Brain pericyte (primary cell): ENCODE measurements around the gene RANBP1.

Source experiments
- DNase-seq: peaks from one replicate; pipeline ENCODE4 v3.0.0-alpha.2; 2012; ENCODE audit warnings: low read depth, low spot score

RANBP1 gene

DNA sequence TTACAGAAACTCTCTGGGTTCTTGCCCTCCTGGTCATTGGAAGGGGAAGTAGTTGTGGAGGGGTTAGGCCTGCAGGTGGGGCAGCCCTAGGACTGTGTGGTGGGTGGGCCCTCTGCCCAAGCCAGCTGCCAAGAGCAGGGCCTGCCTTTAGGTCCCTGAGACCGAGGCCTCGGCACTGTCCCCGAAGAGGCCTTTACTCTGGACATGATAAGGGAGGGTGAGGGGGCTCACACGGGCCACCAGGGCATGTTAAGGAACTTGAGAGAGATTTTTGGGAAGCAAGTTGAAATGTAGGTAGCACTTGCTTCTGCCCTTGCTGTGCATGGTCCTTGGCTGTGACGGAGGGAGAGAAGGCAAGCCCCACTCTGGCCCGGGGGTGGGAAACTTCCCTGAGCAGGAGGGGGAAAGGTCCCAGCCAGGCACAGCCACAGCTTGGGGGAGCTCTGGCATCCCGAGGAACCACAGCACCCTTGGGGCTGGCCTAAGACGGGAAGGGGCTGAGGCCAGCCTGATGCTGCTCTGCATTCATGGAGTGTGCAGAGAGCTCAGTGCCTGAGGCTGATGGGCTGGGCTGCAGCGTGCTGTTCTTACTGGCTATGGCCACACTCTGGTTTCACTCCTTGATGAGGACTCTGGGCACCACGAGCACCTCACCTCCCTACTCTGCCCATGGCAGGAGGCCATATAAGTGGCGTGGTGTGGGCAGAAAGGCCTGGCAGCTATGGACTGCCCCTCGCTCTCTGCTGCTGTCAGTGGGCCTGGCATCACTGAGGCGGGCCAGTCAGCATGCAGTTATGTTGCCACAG lies 7.8 kb upstream of the RANBP1 start:
- DNase-seq: no peak

DNA sequence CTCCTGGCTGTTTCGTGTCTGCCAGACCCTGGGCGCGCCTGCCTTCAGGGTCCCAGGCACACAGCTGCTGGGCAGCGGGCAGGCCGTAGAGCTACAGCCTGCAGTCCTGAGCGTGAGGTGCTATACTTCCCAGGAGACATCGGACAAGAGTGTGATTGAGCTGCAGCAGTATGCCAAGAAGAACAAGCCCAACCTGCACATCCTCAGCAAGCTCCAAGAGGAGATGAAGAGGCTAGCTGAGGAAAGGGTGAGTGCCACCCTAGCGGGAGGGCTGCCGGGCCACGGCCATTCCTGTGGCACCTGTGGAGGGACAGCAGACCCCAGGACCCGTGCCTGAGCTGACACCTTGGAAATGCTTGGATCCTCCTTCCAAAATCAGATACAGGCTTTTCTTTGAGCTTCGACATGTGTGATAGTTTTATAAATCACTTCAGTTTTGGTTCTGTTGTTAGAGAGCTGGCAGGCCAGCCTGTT lies 7.1 kb upstream of the RANBP1 start:
- no peak for DNase-seq

DNA sequence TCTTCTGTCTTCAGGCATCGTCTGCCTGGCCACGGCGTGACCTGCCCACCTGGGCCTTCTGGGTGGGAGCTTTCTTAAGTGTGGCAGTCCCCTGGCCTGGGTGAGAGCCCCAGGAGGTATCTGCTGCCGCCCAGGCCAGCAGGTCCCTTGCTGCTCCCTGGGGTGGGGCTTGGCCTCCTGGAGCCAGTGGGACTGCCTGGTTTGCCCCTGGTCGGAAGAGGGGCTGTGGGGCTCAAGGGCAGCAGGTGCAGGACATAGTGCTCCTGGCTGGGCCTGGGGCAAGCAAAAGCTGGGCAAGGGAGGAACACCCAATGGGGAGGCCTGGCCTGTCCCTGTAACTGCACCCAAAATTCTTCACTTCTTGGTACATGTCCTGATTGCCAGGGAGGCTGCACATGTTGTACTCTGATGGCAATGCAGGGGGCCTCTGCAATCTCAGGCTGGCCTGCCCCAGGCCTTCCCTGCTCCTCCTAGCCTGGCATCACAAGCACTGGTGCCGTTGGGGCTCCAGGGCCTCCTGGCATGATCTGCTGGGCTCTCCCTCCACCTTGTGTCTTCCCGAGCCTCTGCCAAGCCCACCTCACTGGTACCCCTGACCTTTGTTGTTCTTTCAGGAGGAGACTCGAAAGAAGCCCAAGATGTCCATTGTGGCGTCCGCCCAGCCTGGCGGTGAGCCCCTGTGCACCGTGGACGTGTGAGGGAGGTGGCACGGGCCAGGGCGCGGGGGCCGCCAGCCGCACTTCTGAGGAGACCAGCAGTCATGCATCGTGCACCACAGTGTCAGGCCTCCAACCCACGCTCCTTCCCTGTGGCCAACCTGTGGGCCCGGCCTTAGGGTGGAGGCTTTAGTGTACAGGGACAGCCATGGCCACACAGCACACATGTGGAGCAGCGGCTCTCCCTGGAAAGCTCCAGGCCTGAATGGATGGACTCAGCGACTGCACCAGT lies 6.2 kb upstream of the RANBP1 start:
- DNase-seq: no peak

DNA sequence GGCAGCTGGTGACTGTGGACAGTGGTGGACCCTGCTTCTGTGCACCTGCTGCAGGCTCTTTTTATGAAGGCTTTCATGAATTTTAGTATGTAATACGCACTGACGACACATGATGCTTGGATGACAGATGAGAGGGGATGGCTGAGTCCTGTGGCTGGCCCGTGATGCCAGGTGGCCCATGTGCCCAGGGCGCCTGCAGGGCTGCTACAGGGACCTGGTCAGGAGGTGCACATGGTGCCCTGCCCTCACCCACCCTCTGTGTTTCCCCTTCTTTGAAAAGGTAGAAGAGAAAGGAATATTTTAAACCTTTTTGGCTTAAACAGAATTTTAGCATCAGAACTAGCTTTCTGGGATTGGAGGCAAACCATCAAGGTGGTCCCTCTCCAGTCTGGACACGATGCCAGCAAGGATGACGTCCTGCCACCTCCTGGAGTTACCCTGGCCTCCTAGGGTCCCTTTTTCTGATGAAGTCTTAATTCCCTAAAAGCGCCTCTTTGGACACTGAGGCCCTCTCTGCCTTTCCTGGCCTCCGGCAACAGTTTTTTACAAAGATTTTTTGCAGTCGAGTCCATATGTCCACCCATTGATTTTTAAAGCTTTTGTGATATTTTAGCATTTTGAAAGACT lies 5.4 kb upstream of the RANBP1 start:
- DNase-seq: no peak

DNA sequence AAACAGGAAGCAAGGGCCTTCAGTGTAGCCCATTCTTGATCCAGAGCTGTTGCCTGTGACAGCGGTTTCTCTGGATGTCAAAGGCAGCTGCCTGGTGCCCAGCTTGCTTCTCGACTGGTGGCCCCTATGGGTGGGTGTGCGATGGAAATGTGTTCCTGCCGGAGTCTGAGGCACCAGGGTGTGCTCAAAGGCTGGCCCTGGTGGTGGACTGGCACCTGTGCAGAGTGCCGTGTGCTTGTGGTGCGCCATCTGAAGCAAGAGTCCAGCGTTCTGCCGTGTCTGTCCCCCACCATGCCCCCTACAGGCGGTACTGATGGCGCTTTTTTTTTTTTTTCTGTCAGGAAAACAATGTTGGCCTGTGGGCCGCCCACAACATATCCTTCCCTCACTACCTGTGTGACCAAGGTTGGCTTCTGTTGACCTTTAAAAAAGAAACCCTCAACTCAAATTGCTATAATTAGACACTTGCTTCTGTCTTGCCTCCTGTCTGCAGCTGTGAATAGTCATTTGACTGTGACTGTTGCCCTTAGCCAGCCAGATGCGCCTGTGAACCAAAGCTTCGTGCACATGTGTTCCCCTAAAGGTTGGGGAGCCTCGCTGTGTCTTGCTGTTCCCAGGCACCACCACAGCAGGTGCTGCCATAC lies 4.7 kb upstream of the RANBP1 start:
- no peak for DNase-seq

DNA sequence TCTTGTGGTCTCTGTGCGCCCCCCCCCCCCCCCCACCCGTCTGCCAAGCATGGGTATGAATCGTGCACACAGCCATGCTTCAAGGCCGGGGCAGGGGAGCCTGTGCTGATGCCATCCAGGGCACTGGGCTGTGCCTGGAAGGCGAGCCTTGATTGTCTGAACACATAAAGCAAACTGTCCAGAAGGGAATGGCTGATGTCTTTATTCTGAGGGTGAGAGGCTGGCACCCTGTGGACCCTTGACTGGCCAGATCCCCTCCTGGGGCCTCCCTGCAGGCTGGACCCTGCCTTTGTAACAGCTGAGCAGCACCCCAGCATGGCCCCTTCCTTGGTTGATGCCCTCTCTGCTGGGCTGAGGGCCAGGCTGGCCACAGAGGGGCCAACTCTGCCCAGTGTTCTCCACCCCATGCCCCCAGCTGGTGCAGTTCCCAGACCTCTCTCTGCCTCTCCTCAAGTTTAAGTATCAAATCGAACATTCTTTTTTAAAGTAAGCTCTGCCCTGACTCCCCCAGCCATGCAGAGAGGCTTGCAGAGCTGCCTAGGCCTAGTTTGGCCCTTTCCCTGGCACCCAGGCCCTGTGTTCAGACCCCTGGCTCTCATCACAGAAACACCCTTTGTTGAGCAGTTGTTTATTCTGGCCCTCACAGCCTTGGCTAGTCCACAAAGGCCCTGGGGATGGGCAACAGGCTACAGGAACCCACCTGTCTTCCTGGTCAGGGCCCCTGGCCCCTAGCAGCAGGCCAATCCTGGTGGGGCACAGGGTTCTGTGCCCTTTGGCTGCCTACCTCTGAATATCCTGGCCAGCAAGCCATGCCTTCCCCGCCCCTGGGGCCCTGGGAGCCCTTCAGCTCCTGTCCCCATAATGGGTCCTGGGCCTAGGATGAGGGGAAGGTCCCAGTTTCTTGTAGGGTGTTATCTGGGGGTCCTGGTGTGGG lies 3.9 kb upstream of the RANBP1 start:
- no peak for DNase-seq

DNA sequence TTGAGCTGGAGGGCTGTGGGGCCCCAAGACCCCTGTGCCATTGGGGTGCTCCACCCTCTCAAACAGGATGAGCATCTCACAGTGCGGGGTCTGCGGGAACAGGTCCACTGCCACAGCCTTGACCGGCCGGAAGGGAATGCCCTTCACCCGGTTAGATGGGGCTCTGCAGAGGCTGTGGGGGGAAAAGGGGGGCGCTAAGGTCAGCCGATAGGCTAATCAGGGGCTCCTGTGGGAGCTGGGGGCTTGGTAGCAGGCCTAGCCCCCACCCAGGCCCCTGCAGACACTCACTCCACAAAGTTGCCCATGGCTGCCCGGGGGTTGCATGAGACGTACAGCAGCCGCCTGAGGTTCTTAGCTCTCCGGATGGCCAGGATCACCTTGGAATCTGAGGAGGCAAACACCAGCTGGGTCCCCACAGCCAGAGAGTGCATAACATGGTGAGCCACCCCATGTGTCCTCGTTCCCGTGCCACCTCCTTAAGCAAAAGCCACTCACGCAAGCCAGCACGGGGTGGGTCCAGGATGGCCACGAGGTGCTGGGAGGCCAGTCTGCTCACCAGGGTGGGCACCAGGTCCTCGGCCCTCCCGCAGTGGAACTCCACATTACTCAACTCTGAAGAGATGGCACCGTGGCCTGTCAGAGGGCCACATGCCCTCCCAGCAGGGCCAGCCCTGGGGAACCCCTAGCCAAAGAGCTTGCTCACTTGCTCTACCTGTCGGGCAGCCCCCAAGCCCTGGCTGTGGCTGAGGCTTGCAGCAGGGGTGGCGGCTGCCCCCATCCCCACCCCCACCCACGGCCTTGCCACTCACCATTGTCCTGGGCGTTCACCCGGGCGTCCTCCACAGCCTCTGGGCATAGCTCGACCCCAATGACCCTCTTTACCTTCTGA lies 3.0 kb upstream of the RANBP1 start:
- DNase-seq: no peak

DNA sequence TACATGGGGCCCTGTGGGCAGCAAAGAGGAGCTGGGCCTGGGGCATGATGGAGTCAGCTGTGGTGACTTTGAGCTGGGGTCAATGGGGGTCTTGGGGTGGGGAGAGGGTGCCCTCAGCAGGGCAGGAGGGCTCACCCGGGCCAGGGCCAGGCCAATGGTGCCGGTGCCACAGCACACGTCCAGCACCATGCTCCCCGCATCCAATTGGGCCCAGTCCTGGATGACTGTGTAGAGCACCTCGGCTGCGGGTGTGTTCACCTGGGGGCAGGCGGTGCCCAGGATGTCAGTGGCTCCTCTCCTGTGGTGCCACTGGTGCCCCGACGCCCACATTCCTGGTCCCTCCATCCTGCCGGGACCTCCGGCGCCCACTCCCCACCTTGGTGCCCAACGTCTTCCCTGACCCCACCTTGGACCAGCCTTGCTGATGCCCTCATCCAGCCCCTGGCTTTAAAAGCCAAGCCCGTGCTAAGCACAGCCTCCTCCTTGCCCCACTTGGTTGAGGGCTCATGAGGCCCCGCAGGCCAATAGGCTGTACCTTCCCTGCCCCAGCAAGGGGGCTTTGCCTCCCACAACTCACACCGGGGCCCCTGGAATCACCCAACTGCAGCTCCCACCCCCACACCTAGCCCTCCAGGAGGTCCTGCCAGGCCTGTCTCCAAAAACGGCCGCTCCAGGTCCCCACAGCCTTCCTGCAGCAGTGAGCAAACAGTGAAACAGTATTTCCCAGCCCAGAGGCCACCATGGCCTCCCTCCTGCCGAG lies 2.2 kb upstream of the RANBP1 start:
- no peak for DNase-seq

DNA sequence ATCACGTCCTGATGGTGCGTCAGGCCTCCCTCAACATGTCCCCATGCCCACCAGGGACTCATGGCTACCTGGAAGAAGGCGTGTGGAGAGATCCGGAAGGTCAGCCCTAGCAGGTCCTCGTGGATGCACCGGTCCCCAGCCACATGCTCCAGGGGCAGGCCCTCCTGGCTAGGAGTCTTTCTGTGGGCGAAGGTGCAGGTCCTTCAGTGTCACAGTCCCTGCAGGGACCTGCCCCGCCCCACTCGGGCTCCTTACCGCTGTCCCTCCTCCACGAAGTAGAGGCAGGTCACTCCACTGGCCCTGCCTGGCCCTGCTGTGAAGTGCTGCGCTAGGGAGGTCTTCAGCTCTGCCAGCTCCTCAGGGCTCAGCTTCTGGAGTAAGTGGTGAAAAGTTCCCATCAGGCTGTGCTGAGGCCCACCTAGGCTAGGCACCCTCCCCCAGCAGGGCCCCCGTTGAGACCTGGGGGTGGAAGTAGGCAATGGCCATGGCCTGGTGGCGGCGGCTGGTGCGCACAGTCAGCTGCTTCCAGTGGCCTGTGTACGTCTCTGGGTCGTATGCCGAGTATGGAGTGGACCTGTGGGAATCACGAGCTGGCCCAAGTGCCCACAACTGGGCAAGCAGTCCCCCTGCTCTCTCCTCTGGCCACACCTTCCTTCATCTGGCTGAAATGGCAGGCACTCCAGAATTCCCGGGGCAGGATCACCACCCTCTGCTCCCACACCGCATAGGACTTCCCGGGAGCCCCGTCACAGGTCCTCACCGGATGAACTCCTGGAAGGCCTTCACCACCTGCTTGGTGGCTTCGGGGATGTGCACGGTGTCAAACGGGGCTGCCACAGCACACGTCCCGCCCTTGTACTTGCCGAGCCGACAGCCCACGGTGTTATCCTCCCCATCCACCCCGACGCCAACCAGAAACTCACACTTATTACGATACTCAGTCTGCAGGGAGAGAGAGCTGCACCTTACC lies 1.1 kb upstream of the RANBP1 start:
- DNase-seq: no peak

DNA sequence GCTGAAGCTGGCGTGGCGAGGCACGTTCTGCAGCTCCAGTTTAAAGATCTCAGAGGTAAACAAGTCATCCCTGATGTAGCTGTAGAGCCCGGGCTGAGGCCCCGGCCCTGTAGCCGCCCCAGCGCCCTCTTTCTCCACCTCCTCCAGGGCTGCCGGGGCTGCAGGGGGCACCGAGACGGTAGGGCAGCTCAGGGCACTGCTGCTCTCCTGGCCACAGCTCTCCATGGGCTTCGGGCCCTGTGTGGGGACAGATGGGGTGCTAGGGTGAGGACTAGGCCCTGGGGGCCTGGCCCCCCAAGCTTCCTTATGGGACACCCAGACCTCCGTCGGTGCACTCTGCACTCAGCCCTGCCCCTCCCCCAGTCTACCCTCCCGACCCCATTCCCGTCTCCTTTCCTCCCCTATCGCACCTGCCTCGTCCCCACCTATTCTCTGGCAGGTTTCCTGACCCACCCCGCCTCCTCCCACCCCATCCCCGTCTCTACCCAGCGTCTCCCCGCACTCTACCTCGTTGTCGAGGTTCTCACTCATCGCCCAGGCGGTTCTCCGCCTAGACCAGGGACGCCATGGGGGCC lies 559 bp downstream of the RANBP1 start:
- no peak for DNase-seq

DNA sequence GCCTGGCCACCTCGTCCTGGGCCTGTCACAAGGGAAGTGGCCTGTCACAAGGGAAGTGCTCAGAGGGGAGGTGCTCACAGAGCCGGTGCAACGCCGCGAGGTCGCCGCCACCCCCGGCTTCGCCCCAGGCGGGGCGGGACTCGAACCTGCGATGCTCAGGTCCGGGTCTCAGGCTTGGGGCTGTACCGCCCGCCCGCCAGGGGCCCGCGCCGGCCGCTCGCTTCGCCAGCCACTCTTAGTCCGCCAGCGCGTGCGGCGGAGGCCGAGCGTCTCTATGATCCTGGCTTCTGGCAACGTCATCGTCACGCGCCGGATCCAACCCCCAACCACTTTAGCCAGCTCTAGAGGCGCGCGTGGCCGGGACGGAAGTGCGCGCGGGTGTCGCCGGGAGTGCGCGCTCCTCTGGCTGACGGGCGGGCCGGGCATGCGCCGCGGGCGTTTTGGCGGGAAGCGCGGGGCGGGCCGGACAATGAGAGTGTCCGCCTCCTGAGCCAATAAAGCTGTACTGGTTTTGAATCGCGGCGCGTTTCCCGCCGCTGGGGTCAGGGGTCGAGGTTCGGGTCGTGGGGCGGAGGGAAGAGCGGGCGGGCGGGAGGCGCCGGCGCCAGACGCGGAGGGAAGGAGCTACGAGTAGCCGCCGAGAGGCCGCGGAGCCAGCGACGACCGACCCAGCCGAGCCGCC lies 1.2 kb downstream of the RANBP1 start, which contains the start of gene TRMT2A:
TSS of gene TRMT2A (minus strand) at position 276 of the 682 bp plus-strand sequence. CDS start 320 bp downstream, outside the sequence.
- DNase-seq: peak; percentile 96

DNA sequence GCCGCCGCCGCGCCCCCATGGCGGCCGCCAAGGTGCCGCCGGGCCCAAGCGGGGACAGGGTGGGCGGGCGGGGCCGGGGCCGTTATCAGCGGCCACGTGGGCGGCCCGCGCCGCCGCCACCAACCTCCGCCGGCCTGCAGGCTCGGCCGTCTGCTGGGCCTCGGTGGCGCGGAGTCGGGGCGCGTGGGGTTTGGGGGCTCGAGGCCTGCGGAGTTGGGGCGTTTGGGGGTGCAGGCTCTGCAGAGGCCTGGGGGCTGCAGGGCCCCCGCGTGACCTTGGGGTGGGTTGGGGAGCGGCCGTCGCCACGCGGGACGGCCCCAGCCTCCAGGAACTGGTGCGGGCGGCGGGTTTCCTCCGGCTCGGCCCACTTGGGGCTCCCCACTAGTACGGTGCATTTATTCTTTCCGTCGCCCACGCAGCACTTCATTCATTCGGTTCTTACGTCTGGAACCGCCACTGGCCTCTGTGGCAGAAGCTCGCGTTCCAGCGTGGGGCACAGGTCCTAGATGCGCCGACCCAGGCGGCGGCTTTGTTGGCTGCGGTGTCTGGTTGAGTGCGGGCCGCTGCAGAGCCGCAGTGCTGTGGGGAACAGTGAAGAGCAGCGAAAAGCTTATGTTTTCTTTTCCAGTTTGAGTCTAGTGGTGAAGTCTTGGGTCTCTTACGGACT lies 1.9 kb downstream of the RANBP1 start:
- DNase-seq: no peak

DNA sequence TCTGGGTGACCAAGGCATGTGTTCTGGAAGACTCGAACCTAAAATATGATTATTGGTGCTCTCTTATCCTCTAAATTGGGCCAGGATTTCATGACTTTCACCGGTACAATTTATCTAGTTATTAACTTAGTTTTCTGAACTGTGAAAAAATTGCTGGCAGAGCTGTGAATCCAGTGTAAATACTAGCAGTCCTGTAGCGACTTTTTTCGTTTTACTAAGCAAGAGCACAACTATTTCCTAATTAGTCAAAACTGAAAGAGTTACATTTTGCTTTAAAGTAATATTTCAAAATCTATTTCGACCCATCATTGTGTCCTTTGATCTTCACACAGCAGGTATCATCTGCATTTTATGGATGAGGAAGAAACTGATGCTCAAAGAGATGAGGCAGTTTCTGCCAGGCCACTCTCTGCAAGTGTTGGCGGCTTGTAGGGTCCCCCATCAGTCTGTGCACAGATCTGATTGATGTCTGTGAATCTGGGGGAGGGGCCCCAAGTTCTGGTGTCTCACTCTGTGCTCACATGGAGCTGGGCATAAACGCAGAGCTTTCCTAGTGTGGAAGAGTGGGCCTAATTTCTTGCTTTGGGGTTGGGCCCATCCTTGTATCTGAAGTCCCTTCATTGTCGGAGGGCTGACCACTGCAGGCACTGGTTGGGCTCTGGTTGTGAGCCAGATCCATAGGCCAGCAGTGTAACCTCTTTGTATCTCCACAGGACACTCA lies 2.6 kb downstream of the RANBP1 start:
- DNase-seq: no peak

DNA sequence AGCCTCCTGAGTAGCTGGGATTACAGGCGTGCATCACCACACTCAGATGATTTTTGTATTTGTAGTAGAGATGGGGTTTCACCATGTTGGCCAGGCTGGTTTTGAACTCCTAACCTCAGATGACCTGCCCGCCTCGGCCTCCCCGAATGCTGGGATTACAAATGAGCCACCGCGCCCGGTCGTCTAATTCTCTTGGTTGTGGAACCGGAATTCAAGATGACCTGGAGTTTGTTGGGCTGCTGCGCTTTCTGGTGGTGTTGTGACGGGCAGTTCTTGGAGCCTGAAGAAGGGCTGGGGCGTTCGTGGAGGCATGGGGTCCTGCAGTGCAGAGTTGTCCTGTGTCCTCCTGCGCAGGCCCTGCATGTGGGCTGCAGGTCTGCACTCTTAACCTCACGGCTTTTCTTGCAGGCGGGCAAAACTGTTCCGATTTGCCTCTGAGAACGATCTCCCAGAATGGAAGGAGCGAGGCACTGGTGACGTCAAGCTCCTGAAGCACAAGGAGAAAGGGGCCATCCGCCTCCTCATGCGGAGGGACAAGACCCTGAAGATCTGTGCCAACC lies 6.0 kb downstream of the RANBP1 start:
- DNase-seq: no peak
